Astrocyte of the spinal cord (primary cell): ENCODE results near the gene CERS2.

ENCODE experiments used
- DNase-seq: peaks from one replicate; pipeline ENCODE4 v3.0.0; 2011; ENCODE audit warnings: low read depth, low spot score
- H3K4me3 ChIP-seq: 2 replicates; pipeline ENCODE4 v1.5.1; 2011; ENCODE audit warnings: low read depth, mild to moderate bottlenecking, low read length, moderate library complexity
- in situ Hi-C: cut with HindIII; loops from 2 replicates; pipeline ENCODE4 v1.10.0; 2017; ENCODE audit warnings: low sequenced_read_pairs
- TF ChIP-seq, protein P1 (sequence below): IDR thresholded peaks from 2 replicates; pipeline ENCODE4 v1.5.1; 2012; ENCODE audit warnings: low read depth, mild to moderate bottlenecking, low read length, inconsistent platforms

The CERS2 gene

DNA sequence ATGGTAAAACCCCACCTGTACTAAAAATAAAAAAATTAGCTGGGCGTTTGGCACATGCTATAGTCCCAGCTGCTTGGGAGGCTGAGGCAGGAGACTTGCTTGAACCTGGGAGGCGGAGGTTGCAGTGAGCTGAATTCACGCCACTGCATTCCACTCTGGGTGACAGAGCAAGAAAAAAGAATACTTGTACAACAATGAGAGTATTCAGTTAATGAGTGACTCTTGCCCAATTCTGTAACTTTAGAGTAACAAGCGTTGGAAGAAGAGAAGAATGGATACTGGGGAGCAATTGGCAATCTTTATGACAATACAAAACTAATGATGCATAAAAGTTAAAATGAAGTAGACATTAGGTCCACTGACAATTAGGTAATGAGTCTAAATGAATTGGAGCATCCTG is 18.0 kb upstream of the CERS2 start:
- TF ChIP-seq, protein P1, sequence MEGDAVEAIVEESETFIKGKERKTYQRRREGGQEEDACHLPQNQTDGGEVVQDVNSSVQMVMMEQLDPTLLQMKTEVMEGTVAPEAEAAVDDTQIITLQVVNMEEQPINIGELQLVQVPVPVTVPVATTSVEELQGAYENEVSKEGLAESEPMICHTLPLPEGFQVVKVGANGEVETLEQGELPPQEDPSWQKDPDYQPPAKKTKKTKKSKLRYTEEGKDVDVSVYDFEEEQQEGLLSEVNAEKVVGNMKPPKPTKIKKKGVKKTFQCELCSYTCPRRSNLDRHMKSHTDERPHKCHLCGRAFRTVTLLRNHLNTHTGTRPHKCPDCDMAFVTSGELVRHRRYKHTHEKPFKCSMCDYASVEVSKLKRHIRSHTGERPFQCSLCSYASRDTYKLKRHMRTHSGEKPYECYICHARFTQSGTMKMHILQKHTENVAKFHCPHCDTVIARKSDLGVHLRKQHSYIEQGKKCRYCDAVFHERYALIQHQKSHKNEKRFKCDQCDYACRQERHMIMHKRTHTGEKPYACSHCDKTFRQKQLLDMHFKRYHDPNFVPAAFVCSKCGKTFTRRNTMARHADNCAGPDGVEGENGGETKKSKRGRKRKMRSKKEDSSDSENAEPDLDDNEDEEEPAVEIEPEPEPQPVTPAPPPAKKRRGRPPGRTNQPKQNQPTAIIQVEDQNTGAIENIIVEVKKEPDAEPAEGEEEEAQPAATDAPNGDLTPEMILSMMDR: no peak
- no peak overlapping the region for H3K4me3 ChIP-seq
- no peak for DNase-seq
- in situ Hi-C loops: no loop called here

DNA sequence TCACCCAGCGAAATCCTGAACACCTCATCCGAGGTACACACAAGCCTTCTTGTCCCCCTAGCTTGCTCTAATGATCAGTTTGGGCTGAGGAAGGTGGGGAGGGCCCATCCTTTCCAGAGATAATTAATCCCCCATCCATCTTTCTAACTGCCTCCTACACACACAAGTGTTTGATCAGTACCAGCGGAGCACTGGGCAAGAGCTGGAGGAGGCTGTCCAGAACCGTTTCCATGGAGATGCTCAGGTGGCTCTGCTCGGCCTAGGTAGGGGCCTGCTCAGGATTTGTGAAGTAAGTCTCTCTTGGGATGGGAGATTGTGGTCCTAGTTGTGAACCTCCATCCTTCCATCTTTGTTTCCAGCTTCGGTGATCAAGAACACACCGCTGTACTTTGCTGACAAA is 13.3 kb upstream of the CERS2 start:
- in situ Hi-C loops: no loop called here
- DNase-seq: no peak
- TF ChIP-seq, protein P1: no peak

DNA sequence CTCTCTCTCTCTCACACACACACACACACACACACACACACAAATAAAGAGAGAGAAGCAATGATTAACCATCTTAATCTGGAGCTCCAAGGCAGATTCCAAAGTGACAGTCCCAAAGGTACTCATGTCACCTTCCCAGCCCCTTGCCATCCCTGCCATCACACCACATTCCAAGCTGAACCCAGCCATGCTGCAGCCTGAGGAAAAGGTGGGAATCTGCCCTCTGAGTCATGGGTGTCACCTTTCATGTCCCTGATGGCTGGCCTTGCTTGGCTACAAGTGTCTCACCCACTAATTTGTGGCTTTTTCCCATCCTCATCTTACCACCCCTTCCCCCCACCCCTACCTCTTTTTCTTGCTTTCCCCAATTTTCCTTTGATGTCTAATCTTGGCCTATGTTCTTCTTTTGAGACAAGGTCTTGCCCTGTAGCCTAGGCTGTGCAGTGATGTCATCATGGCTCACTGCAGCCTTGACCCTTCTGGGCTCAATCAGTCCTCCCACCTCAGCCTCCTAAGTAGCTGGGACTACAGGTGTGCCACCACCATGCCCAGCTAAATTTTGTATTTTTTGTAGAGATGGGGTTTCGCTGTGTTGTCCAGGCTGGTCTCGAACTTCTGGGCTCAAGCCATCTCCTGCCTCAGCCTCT is 10.7 kb upstream of the CERS2 start:
- in situ Hi-C loops: no loop called here
- no peak overlapping the region for H3K4me3 ChIP-seq
- TF ChIP-seq, protein P1: no peak
- DNase-seq: no peak

More for the DNA sequence above, 13.3 kb upstream of the CERS2 start:
- no peak overlapping the region for H3K4me3 ChIP-seq

DNA sequence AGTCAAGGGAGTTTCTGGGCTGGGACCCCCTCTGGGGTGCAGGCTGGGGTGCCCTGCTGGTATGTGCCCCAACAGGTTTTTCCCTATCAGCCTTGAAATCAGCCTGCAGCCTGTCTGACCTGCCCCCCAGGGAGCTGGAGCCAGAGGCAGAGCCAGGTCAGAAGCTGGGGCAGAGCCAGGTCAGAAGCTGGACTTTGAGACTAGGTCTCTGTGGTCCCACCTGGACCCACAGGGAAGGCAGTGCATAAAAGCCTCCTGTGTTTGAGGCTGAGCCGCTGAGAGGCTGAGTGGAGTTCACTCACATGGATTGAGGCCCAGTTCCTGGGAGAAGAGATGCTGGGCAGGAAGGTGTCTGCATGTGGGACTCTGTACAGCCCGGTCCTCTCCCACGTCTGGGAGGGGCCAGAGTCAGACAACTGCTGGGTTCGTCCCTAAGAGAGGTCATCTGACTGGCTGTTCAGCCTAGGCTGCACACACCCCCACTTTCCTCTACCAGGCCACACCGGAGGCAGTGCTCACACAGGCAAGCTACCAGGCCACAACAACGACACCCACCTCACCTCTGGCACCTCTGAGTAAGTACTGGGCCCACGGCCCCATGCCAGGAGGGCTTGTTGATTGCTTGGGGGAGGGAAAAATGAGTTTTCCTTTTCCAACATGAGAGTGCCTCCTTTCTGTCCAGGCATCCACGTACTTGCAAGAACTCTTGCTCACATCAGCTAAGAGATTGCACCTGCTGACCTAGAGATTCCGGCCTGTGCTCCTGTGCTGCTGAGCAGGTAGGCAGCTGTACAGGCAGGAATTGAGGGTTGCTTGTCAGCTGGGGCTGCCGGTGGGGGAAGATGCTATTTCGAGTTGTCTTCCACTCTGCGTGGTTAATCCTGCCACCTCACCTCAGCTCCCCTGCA is 7.4 kb upstream of the CERS2 start, which contains the start of gene ANXA9:
Gene ANXA9, plus strand, starts transcription at position 488 of the 908 bp plus-strand sequence. CDS start 814 bp downstream, outside the sequence.
- TF ChIP-seq, protein P1: no peak
- DNase-seq: no peak
- H3K4me3 ChIP-seq: no peak within 1 kb of the TSS
- in situ Hi-C loops: no loop called here

DNA sequence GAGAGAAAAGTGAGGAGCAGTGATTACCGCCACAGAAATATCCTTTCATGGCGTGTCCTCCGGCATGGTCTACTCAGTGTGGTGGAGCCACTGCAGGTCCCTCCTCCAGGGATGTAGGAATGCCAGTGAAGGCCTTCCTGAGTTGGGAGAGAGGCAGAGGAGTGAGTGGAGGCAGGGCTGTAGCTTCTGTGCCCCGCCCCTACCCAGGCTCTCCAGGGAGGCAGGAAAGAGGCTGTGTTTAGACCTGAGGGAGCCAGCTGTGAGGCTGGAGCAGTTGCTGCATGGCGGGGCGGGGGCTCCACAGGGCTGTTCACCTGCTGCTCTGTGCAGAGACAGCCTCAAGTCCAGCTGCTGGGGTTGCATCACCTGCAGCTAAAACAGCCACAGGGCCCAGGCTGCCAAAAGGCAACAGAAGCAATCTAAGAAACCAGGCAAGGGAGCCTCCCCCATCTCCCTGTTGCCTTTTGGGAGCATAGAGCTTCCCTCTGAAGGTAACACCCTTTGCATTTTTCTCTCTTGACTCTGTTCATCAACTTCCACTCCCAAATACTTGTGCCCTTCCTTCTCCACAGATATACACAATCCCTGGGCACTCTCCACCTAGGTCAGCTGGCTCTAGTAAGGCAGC is 6.7 kb upstream of the CERS2 start:
- in situ Hi-C loops: no loop called here
- no peak overlapping the region for H3K4me3 ChIP-seq
- no peak for DNase-seq
- TF ChIP-seq, protein P1: no peak
